NCI-H2196 treated with DMSO at 0.1 percent for 48 hours (cell line): Measurements from ENCODE around the gene NRXN3.

ENCODE experiments used
- DNase-seq: peaks from one replicate; lab custom pipeline; 2025; ENCODE audit not compliant: unreplicated experiment; lab: John Stamatoyannopoulos, UW

NRXN3 gene

DNA sequence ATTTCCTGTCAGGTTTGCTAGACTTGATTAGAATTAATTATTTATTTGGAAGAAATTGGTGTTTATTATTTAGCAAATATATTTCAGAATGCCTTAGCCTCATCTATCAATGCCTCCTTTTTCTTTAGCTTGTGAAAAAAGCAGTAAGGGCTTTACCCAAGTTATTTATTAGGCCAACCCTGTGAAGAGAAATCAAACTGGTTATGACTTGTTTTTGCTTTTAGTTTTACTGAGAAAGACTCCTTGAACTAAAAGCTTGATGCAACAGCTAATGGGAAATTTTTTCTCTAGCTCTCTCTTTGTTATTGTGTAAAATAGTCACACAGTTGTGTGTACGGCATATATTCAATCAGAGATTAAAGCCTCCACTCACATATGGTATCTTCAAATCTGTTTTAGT is 1734.3 kb downstream of the NRXN3 start:
- no peak for DNase-seq

DNA sequence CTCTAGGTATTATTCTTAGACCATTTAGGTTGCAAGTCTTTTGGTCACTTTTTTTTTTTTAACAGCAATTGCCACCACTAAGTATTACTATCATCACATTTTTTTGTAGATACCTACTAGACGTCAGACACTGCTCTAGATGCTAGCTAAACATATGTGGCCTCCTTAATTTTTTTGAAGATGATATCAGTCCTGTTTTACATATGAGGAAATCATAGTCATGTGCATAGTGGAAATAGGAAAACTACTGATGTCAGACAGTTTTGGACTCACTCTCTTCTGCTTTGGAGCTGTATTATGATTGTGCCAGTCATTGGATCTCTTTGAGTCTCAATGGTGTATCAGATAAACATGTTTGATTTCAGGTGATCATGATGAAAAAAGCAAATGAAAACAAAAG is 1736.8 kb downstream of the NRXN3 start:
- no peak for DNase-seq

DNA sequence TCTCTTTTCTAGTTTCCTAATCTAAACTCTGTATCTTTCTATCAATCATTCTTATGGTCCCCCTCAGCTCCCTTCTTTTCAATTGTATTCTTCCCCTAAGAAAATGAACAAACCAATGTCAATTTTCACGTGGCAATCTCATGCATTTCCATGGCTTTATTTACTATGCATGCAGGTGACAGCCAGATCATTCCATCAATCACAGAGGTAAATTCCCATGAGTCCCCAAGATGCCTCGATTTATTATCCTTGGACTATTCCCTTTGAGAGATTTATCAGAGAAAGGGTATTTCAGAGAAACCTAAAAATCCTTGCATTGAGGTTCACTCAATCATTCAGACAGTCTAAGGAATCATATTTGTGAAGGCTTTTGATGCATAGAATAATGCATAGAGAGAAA is 1739.9 kb downstream of the NRXN3 start:
- DNase-seq = no peak

DNA sequence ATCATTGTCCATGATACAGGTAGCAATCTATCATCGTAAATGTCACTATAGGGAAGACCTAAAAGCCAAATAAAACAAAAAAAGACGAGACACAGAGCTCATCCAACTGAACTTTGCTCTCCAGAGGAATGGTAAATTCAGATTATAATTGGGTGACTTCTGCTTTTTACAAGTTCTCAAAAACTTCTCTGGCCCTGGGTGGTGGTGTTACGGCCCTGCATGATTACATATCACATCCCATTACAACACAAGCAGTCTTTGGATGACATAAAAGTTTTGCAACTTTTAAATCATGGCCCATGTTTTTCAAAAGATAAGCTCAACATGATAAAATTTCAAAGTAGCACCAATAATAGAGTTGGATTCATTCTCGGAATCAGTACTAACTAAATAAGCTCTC is 1741.6 kb downstream of the NRXN3 start:
- no peak for DNase-seq

DNA sequence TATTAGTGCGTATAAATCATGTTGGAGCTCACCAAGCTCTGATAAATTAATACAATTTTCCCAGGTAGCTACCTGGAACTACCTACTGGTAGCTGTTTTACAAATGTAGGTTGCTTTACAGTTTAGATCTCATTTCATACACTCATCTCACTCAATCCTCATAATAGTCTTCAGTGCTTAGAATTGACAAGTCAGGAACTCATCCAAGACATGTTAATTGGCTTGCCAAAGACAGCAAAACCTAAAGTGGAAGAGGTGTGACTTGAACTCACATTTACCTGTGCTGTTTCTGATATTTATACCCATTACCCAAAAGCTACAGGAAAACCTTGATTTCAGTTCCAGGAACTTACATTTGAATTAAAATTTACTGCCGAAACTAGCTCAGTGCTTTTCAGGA is 1744.4 kb downstream of the NRXN3 start:
- DNase-seq = no peak

DNA sequence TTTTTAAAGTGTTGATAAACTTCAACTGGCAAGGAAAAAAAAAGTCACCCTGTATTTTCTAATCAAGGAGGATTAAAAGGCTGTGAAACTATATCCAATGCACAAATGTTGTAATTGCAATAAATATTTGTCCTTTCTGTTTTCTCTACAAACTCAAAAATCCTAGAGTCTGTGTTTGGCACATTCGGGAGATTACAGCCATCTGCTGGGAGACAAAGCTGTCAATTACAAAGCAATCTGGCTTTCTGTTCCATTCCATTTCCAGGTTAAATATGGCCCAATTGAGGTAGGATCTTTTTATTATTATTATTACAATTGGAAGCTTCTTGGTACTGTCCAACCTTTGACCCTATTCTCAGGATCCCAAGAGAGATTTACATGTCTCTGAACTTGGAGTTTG is 1745.2 kb downstream of the NRXN3 start:
- no peak for DNase-seq

DNA sequence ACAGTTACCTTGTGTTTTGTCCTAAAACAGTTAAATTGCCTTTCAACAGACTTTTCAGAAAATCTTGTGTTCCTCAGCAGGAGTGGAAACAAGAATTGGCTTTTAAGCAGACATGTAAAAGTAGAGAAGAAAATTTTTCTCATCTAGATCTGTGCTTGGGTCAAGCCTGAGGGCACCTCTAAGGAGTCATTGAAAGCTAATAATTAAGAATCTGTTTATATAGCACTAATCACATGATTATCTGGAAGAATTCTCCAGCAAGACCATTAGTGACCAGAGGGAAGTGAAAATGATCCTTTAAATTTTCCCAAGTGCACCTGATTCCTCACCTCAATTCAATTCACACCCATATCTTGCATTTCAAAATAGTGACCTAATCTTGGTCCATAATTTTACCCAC is 1746.1 kb downstream of the NRXN3 start:
- no peak for DNase-seq

DNA sequence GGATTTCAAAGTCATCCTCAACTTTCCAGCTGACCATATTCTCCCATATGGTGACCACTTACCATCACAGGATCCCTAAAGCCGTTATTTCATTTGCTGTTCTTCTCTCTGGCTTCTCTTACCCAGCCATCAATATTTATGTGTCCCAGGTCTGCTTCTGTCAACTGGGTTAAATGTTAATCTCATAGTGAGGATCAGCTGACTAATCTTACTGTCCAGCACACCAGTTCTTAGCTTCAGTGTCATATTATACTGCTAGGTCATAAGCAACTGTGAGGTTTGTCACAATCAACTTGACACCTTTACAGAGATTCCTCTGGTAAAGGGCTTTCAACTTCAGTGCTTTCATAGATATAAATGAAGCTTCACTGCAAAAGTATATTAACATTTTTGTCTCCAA is 1746.7 kb downstream of the NRXN3 start:
- DNase-seq = no peak
